K562 (cell line): Measurements from ENCODE around the gene DSTYK. TPM values are rescaled to one million over a fixed set of nuclear protein-coding genes. Genes with fewer than 3 reads are reported as not detected.

Source experiments
- ARID2 ChIP-seq: fragments of 450-650 bp; IDR thresholded peaks from 2 replicates; pipeline ENCODE4 v1.6.1; 2017; ENCODE audit warnings: antibody characterized with exemption, mild to moderate bottlenecking
- CBX1 ChIP-seq: sonication (generic); IDR thresholded peaks from 2 replicates; pipeline ENCODE4 v1.6.1; 2016; ENCODE audit warnings: antibody characterized with exemption, low read depth, mild to moderate bottlenecking
- DMBX1 ChIP-seq: fragments of 250-450 bp; sonication (Bioruptor Pico); IDR thresholded peaks from 2 replicates; pipeline ENCODE4 v1.8.0; 2022; ENCODE audit warnings: inconsistent platforms, mild to moderate bottlenecking, moderate library complexity, borderline replicate concordance
- E2F8 ChIP-seq: fragments of 450-650 bp; IDR thresholded peaks from 2 replicates; pipeline ENCODE4 v1.7.1; 2018; ENCODE audit warnings: mild to moderate bottlenecking, low read depth; ENCODE audit not compliant: partially characterized antibody
- ELK3 ChIP-seq: fragments of 450-650 bp; formaldehyde crosslinking; IDR thresholded peaks from 2 replicates; pipeline ENCODE4 v1.4.0; 2020; ENCODE audit warnings: mild to moderate bottlenecking
- HEY1 ChIP-seq: fragments of 250-450 bp; sonication (Bioruptor Pico); IDR thresholded peaks from 2 replicates; pipeline ENCODE4 v1.5.0; 2020; ENCODE audit warnings: mild to moderate bottlenecking, moderate library complexity, borderline replicate concordance
- HIVEP1 ChIP-seq: fragments of 250-450 bp; sonication (Bioruptor Pico); IDR thresholded peaks from 2 replicates; pipeline ENCODE4 v1.4.0; 2020; ENCODE audit warnings: mild to moderate bottlenecking
- JUN ChIP-seq, 2 experiments: sonication (generic) in 1 of 2; formaldehyde crosslinking in 1 of 2; IDR thresholded peaks; 2 replicates each; pipeline versions ENCODE4 v1.6.1 to v1.8.0; 2012 to 2022; ENCODE audit warnings: borderline replicate concordance in 2 of 2, mild to moderate bottlenecking in 2 of 2, improper control_type of control experiment in 1 of 2, low read depth in 1 of 2, low read length in 1 of 2, missing genetic modification reagents in 1 of 2
- KAT7 ChIP-seq: sonication (generic); formaldehyde crosslinking; IDR thresholded peaks from 2 replicates; pipeline ENCODE4 v1.8.0; 2022; ENCODE audit warnings: missing genetic modification reagents, mild to moderate bottlenecking, borderline replicate concordance
- LCOR ChIP-seq: sonication (generic); formaldehyde crosslinking; IDR thresholded peaks from 2 replicates; pipeline ENCODE4 v1.8.0; 2022; ENCODE audit warnings: mild to moderate bottlenecking, missing genetic modification reagents
- MAZ ChIP-seq, 2 experiments: fragments of 450-650 bp in 1 of 2; sonication (generic) in 1 of 2; formaldehyde crosslinking; IDR thresholded peaks in 1 of 2; conservative IDR thresholded peaks in 1 of 2; 2 replicates each; pipeline versions ENCODE4 v1.4.0 to v1.5.0; 2020; ENCODE audit warnings: mild to moderate bottlenecking in 1 of 2, missing genetic modification reagents in 1 of 2
- MYC ChIP-seq, 2 experiments: fragments of 250-450 bp in 1 of 2; sonication (Bioruptor Pico) in 1 of 2; IDR thresholded peaks; 2 replicates each; pipeline versions ENCODE4 v1.5.1 to v1.6.1; 2012 to 2021; ENCODE audit warnings: low read depth in 2 of 2, borderline replicate concordance in 1 of 2, improper control_type of control experiment in 1 of 2, low read length in 1 of 2, mild to moderate bottlenecking in 1 of 2, moderate library complexity in 1 of 2
- NFIC ChIP-seq: fragments of 450-650 bp; IDR thresholded peaks from 2 replicates; pipeline ENCODE4 v1.6.1; 2017; ENCODE audit warnings: mild to moderate bottlenecking, inconsistent platforms
- SIN3A ChIP-seq, 2 experiments: fragments of 150-350 bp in 1 of 2; IDR thresholded peaks; 2 replicates each; pipeline ENCODE4 v1.6.1; 2011 to 2016; ENCODE audit warnings: borderline replicate concordance in 2 of 2, low read depth in 2 of 2, low read length in 2 of 2, mild to moderate bottlenecking in 2 of 2, moderate library complexity in 2 of 2; ENCODE audit not compliant: control insufficient read depth in 1 of 2
- SMARCB1 ChIP-seq: IDR thresholded peaks from 2 replicates; pipeline ENCODE4 v1.6.1; 2011; ENCODE audit warnings: improper control_type of control experiment, low read depth; ENCODE audit not compliant: insufficient read length
- ZFP1 ChIP-seq: fragments of 450-650 bp; formaldehyde crosslinking; IDR thresholded peaks from 2 replicates; pipeline ENCODE4 v1.4.0; 2020; ENCODE audit warnings: mild to moderate bottlenecking, mixed read lengths
- ZNF121 ChIP-seq: sonication (generic); formaldehyde crosslinking; conservative IDR thresholded peaks from 2 replicates; pipeline ENCODE4 v1.8.0; 2022; ENCODE audit warnings: missing genetic modification reagents
- ZNF197 ChIP-seq: fragments of 200-800 bp; sonication (Bioruptor generic); IDR thresholded peaks from 2 replicates; pipeline ENCODE4 v1.6.1; 2016; ENCODE audit warnings: low read depth, missing genetic modification characterization, missing compliant biosample characterization
- polyA plus RNA-seq, 8 experiments: library from polyadenylated mRNA; depleted of rRNA in 4 of 8; stranded (reverse) in 5 of 8; unstranded in 3 of 8; fragments of >200 nt; fragmentation: Nextera tagmentation in 2 of 8; fragmentation: Illumina TruSeq in 1 of 8; extraction: Ambion mirVana in 2 of 8; extraction: Trizol in 1 of 8; gene quantifications; 2 replicates each; pipeline versions ENCODE4 v1.2.1 to v1.2.3, GENCODE V29; 2011 to 2014; ENCODE audit warnings: inconsistent platforms in 1 of 8, missing spikeins in 1 of 8
- total RNA-seq, 7 experiments: library from RNA; depleted of rRNA in 6 of 7; stranded (reverse); fragments of >200 nt in 6 of 7; fragmentation: Illumina TruSeq in 2 of 7; extraction: Trizol in 2 of 7; gene quantifications; 2 replicates each; pipeline versions ENCODE4 v1.2.1 to v1.2.3, GENCODE V29; 2011 to 2021; ENCODE audit warnings: low replicate concordance in 1 of 7
- TF ChIP-seq, protein P1 (sequence below): IDR thresholded peaks from 2 replicates; pipeline ENCODE4 v1.6.1; 2014; ENCODE audit warnings: antibody characterized with exemption

DSTYK gene
- total and polyA plus RNA-seq, 9 of the 15 experiments (the other 6 are each of a cell fraction or from before 2014, with no cell fraction given): 4.2 to 7.1 (median 6.2) TPM

GRCh38 chr1:205255941-205256780 lies 44.7 kb upstream of the DSTYK start (continued):
- TF ChIP-seq ELK3 (no peak), KAT7 (peak; percentile 69; the same call in 1 of the 2 replicates), ZNF197 (CRISPR knock-in tag) (0 out of 2 replicates have a peak, but pooled peaks have one; percentile 76), ZFP1 (CRISPR knock-in tag) (0 out of 2 replicates have a peak, but pooled peaks have one; percentile 4), ZNF121 (no peak), SIN3A (IDR thresholded peaks at IDR 0.05; ENCODE audit: borderline replicate concordance in 2 of 2, control insufficient read depth in 1 of 2, low read depth in 2 of 2, low read length in 2 of 2) (peak in 1 of 2 experiments; percentile 35; a peak in 1 of 4 replicates), CBX1 (no peak), MYC (IDR thresholded peaks at IDR 0.05; ENCODE audit: low read depth, low read length) (peak; percentile 40; the same call in 1 of the 2 replicates), MYC (CRISPR knock-in tag; IDR thresholded peaks at IDR 0.05; ENCODE audit: borderline replicate concordance, low read depth) (no peak), LCOR (peak; percentile 98), E2F8 (peak; percentile 31), DMBX1 (CRISPR knock-in tag) (peak; percentile 83), NFIC (peak; percentile 85), SMARCB1 (no peak), JUN (IDR thresholded peaks at IDR 0.05; ENCODE audit: borderline replicate concordance, low read depth, low read length) (no peak; the same call in 1 of the 2 replicates), JUN (CRISPR knock-in tag; IDR thresholded peaks at IDR 0.05; ENCODE audit: borderline replicate concordance) (peak; percentile 36; the same call in 1 of the 2 replicates), HIVEP1 (CRISPR knock-in tag) (0 out of 2 replicates have a peak, but pooled peaks have one; percentile 15), HEY1 (CRISPR knock-in tag) (peak; percentile 91), ARID2 (peak; percentile 95), MAZ (CRISPR knock-in tag; conservative IDR thresholded peaks at IDR 0.05 in 1 of 2, IDR thresholded peaks at IDR 0.05 in 1 of 2) (peak; percentile 71 to 80)
- TF ChIP-seq, protein P1, sequence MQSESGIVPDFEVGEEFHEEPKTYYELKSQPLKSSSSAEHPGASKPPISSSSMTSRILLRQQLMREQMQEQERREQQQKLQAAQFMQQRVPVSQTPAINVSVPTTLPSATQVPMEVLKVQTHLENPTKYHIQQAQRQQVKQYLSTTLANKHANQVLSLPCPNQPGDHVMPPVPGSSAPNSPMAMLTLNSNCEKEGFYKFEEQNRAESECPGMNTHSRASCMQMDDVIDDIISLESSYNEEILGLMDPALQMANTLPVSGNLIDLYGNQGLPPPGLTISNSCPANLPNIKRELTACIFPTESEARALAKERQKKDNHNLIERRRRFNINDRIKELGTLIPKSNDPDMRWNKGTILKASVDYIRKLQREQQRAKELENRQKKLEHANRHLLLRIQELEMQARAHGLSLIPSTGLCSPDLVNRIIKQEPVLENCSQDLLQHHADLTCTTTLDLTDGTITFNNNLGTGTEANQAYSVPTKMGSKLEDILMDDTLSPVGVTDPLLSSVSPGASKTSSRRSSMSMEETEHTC: no peak
